ENCODE measurements around the gene SPINT3.

SPINT3 gene

DNA sequence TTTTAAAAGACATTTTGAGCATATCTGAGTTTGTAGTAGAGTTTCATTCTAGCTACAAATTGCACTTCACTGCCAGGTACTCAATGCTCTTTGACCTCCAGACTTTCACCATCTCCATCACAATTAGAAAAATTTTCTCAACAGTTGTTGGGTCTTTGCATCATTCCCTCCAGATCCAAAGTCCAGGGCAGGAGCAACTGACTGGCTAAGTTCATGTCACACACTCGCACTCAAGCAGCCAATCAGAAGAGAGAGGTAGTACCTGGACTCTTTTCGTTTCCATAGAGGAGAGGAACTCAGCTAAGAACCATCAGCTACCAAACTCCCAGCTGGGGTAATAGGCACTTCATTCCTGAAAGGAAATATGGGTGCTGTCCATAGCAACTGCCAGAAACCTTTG is 9.0 kb downstream of the SPINT3 start:
- TF ChIP-seq, protein P1, sequence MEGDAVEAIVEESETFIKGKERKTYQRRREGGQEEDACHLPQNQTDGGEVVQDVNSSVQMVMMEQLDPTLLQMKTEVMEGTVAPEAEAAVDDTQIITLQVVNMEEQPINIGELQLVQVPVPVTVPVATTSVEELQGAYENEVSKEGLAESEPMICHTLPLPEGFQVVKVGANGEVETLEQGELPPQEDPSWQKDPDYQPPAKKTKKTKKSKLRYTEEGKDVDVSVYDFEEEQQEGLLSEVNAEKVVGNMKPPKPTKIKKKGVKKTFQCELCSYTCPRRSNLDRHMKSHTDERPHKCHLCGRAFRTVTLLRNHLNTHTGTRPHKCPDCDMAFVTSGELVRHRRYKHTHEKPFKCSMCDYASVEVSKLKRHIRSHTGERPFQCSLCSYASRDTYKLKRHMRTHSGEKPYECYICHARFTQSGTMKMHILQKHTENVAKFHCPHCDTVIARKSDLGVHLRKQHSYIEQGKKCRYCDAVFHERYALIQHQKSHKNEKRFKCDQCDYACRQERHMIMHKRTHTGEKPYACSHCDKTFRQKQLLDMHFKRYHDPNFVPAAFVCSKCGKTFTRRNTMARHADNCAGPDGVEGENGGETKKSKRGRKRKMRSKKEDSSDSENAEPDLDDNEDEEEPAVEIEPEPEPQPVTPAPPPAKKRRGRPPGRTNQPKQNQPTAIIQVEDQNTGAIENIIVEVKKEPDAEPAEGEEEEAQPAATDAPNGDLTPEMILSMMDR (IDR thresholded peaks at IDR 0.05; ENCODE audit: low read depth, low read length, missing control alignments) = no peak
- in situ Hi-C loops (cut with HindIII; ENCODE audit: low sequenced_read_pairs) = no loop called here
- no peak for DNase-seq (ENCODE audit: low read depth)
- H3K4me3 ChIP-seq (ENCODE audit: low read depth, low read length) = no peak overlapping the region

DNA sequence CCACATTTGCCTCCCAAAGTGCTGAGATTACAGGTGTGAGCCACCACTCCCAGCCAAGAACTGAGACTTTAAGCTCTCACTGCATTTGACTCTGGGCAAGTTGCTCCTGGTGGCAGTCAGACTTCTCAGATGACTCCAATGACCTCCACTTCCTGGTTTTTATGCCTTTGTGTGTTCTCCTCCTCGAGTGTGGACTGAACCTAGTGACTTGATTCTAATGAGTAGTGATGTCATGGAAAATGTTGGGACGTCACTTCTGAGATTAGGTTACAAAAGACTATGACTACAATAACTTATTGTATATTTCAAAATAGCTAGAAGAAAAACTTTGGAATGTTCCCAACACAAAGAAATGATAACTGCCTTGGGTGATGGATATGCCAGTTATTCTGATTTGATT is 12.0 kb downstream of the SPINT3 start:
- DNase-seq (ENCODE audit: low read depth) = no peak
- in situ Hi-C loops (cut with HindIII; ENCODE audit: low sequenced_read_pairs) = no loop called here
- TF ChIP-seq, protein P1 (IDR thresholded peaks at IDR 0.05; ENCODE audit: low read depth, low read length, missing control alignments) = no peak
- H3K4me3 ChIP-seq (ENCODE audit: low read depth, low read length) = no peak overlapping the region

GRCh38 chr20:45502561-45502960 is 12.9 kb downstream of the SPINT3 start:
- DNase-seq (ENCODE audit: low read depth) = no peak
- H3K4me3 ChIP-seq (ENCODE audit: low read depth, low read length) = no peak overlapping the region
- in situ Hi-C loops (cut with HindIII; ENCODE audit: low sequenced_read_pairs) = no loop called here
- TF ChIP-seq, protein P1 (IDR thresholded peaks at IDR 0.05; ENCODE audit: low read depth, low read length, missing control alignments) = no peak

- H3K4me3 ChIP-seq (ENCODE audit: low read depth, low read length) = no peak overlapping the region
- TF ChIP-seq, protein P1 (IDR thresholded peaks at IDR 0.05; ENCODE audit: low read depth, low read length, missing control alignments) = no peak
- DNase-seq (ENCODE audit: low read depth) = no peak
- in situ Hi-C loops (cut with HindIII; ENCODE audit: low sequenced_read_pairs) = no loop called here
Observed at GRCh38 chr20:45501600-45501999, 13.8 kb downstream of the SPINT3 start.

DNA sequence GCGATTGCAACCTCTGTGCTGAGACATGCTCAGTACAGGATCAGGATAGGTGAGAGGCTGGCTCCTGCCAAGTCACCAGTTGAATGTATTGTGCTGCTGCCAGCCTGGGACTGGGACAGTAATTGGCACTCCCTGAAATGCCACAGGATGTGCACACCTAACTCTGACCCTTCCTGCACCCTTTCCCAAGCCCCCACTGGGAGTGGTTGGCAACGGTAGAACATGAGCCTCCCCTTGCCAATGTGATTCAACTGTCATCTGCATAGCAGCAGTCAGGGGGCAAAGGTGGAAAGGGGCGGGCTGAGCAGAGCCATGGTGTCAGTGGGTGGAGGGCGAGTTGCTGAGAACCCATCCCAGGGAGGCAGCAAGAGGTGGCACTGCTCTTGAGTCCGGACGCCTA is 15.4 kb downstream of the SPINT3 start:
- TF ChIP-seq, protein P1 (IDR thresholded peaks at IDR 0.05; ENCODE audit: low read depth, low read length, missing control alignments) = no peak
- no peak overlapping the region for H3K4me3 ChIP-seq (ENCODE audit: low read depth, low read length)
- no peak for DNase-seq (ENCODE audit: low read depth)
- in situ Hi-C loops (cut with HindIII; ENCODE audit: low sequenced_read_pairs) = no loop called here

GRCh38 chr20:45497971-45498494 is 17.4 kb downstream of the SPINT3 start:
- H3K4me3 ChIP-seq (ENCODE audit: low read depth, low read length) = no peak overlapping the region
- no peak for DNase-seq (ENCODE audit: low read depth)
- TF ChIP-seq, protein P1 (IDR thresholded peaks at IDR 0.05; ENCODE audit: low read depth, low read length, missing control alignments) = no peak
- in situ Hi-C loops (cut with HindIII; ENCODE audit: low sequenced_read_pairs) = no loop called here

DNA sequence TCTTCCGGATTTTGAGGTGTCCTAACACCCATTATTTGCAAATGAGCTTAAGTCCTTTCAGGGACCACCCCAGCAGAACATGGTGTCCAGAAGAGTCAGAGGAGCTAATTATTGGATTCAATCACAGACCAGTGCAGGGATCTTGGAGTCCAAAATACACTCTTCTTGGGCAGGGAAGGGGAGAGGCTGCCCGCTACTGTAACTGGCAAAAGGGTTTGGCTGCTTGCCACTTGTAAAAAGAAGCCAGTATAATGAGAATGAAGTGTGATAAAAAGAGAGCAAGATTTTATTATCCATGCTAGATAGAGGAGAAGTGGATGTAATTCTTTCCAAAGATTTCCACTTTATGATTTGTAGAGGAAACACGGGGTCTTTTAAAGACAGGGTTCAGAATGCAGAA is 19.3 kb downstream of the SPINT3 start:
- in situ Hi-C loops (cut with HindIII; ENCODE audit: low sequenced_read_pairs) = no loop called here
- TF ChIP-seq, protein P1 (IDR thresholded peaks at IDR 0.05; ENCODE audit: low read depth, low read length, missing control alignments) = no peak
- DNase-seq (ENCODE audit: low read depth) = no peak
- no peak overlapping the region for H3K4me3 ChIP-seq (ENCODE audit: low read depth, low read length)

All from astrocyte of the cerebellum (primary cell).